ENCODE data around the gene GIGYF2.

The GIGYF2 gene

GRCh38 chr2:232876161-232876977 lies 179.2 kb downstream of the GIGYF2 start:
- in situ Hi-C loops (cut with HindIII; ENCODE audit: low pct_ligation_motif_present, low sequenced_read_pairs): no loop called here
- Histone ChIP-seq H3K27me3 (replicated peaks) (no peaks in the 10 kb centered on the region), H3K4me3 (ENCODE audit: low read depth, low read length) (peak overlapping the region; percentile 31), H3K36me3 (replicated peaks) (no peaks in the 10 kb centered on the region), H3K27ac (no peak overlapping the region)
- no peak for DNase-seq
- TF ChIP-seq CTCF (IDR thresholded peaks at IDR 0.05; ENCODE audit: low read depth, low read length, missing control alignments): peak; percentile 30

GRCh38 chr2:232876978-232877441 lies 179.9 kb downstream of the GIGYF2 start:
- H3K4me3 ChIP-seq (ENCODE audit: low read depth, low read length): no peak overlapping the region
- in situ Hi-C loops (cut with HindIII; ENCODE audit: low pct_ligation_motif_present, low sequenced_read_pairs): no loop called here

GRCh38 chr2:232877940-232878511 lies 180.9 kb downstream of the GIGYF2 start:
- DNase-seq: no peak
- TF ChIP-seq CTCF (IDR thresholded peaks at IDR 0.05; ENCODE audit: low read depth, low read length, missing control alignments): no peak
- H3K27ac ChIP-seq: no peak overlapping the region
- in situ Hi-C loops (cut with HindIII; ENCODE audit: low pct_ligation_motif_present, low sequenced_read_pairs): no loop called here
- no peaks in the 10 kb centered on the region for H3K27me3 ChIP-seq (replicated peaks)
- no peak overlapping the region for H3K4me3 ChIP-seq (ENCODE audit: low read depth, low read length)
- no peaks in the 10 kb centered on the region for H3K36me3 ChIP-seq (replicated peaks)

More at GRCh38 chr2:232876978-232877441, 179.9 kb downstream of the GIGYF2 start:
- Histone ChIP-seq H3K27ac (no peak overlapping the region), H3K27me3 (replicated peaks) (no peaks in the 10 kb centered on the region), H3K36me3 (replicated peaks) (no peaks in the 10 kb centered on the region)
- TF ChIP-seq CTCF (IDR thresholded peaks at IDR 0.05; ENCODE audit: low read depth, low read length, missing control alignments): no peak
- DNase-seq: no peak

- in situ Hi-C loops (cut with HindIII; ENCODE audit: low pct_ligation_motif_present, low sequenced_read_pairs): no loop called here
- H3K36me3 ChIP-seq (replicated peaks): no peaks in the 10 kb centered on the region
- no peak overlapping the region for H3K4me3 ChIP-seq (ENCODE audit: low read depth, low read length)
- no peak overlapping the region for H3K27ac ChIP-seq
- no peak for TF ChIP-seq CTCF (IDR thresholded peaks at IDR 0.05; ENCODE audit: low read depth, low read length, missing control alignments)
- no peaks in the 10 kb centered on the region for H3K27me3 ChIP-seq (replicated peaks)
- DNase-seq: no peak
Measured at GRCh38 chr2:232878855-232879617, 181.9 kb downstream of the GIGYF2 start.

- no peaks in the 10 kb centered on the region for H3K36me3 ChIP-seq (replicated peaks)
- no peak overlapping the region for H3K4me3 ChIP-seq (ENCODE audit: low read depth, low read length)
- no peak for DNase-seq
- no peak for TF ChIP-seq CTCF (IDR thresholded peaks at IDR 0.05; ENCODE audit: low read depth, low read length, missing control alignments)
- in situ Hi-C loops (cut with HindIII; ENCODE audit: low pct_ligation_motif_present, low sequenced_read_pairs): no loop called here
- no peak overlapping the region for H3K27ac ChIP-seq
- H3K27me3 ChIP-seq (replicated peaks): no peaks in the 10 kb centered on the region
Measured at GRCh38 chr2:232879618-232880494, 182.7 kb downstream of the GIGYF2 start.

Measured in brain microvascular endothelial cell (primary cell).